Endothelial cell of umbilical vein (primary cell): ENCODE data around the gene CNNM2. TPM values are rescaled to one million over a fixed set of nuclear protein-coding genes. Genes with fewer than 3 reads are reported as not detected.

ENCODE experiments used
- BruUV-seq: library from RNA; stranded (reverse); fragments of 400-500 nt; replicated peaks from 2 replicates; lab custom pipeline; 2021; lab: Mats Ljungman, UMichigan
- CTCF ChIA-PET: fragments of 300-600, 350-600 bp; sonication (Branson Sonifier 250); formaldehyde crosslinking; loops from one replicate; lab custom pipeline; 2021; ENCODE audit warnings: antibody characterized with exemption, inconsistent platforms; lab: Charles Lee
- POLR2A ChIA-PET: fragments of 300-600, 350-600 bp; sonication (Branson Sonifier 250); formaldehyde crosslinking; loops from one replicate; lab custom pipeline; 2021; ENCODE audit warnings: antibody characterized with exemption, inconsistent platforms; lab: Charles Lee
- DNase-seq: peaks from one replicate; pipeline ENCODE4 v3.0.0-alpha.2; 2011; ENCODE audit warnings: low read depth, low spot score
- FAIRE-seq: peaks from 2 replicates; lab custom pipeline; 2011; peaks lifted over from hg19 to GRCh38; lab: Jason Lieb, UNC
- H2AFZ ChIP-seq: 2 replicates; pipeline ENCODE4 v1.6.0; 2012; ENCODE audit warnings: low read depth, low read length, control low read depth, inconsistent platforms
- H3K27ac ChIP-seq: 2 replicates; pipeline ENCODE4 v1.5.1; 2011; ENCODE audit warnings: low read depth, mild to moderate bottlenecking, control low read depth, low read length, moderate library complexity; ENCODE audit not compliant: insufficient read depth
- H3K27me3 ChIP-seq, 2 experiments: 2 replicates each; pipeline versions ENCODE4 v1.6.0 to v1.6.1; 2011; ENCODE audit warnings: low read length in 2 of 2, mixed read lengths in 1 of 2; ENCODE audit not compliant: control insufficient read depth in 2 of 2, insufficient read depth in 2 of 2
- H3K36me3 ChIP-seq, 2 experiments: 2 replicates in 1 of 2; 3 replicates in 1 of 2; pipeline ENCODE4 v1.5.1; 2011; ENCODE audit warnings: low read length in 2 of 2, mild to moderate bottlenecking in 1 of 2, moderate library complexity in 1 of 2; ENCODE audit not compliant: control insufficient read depth in 2 of 2, insufficient read depth in 2 of 2; ENCODE audit errors: extremely low read depth in 1 of 2
- H3K4me1 ChIP-seq: 3 replicates; pipeline ENCODE4 v1.5.1; 2011; ENCODE audit warnings: mild to moderate bottlenecking, low read length; ENCODE audit not compliant: control insufficient read depth, insufficient read depth; ENCODE audit errors: extremely low read depth
- H3K4me2 ChIP-seq: 2 replicates; pipeline ENCODE4 v1.6.1; 2011; ENCODE audit warnings: low read length, control low read depth, mixed read lengths; ENCODE audit not compliant: insufficient read depth
- H3K4me3 ChIP-seq, 3 experiments: fragments of 200-600 bp in 1 of 3; sonication (generic), shearing (Covaris generic) in 1 of 3; replicated peaks in 1 of 3; 2 replicates each; pipeline ENCODE4 v1.5.1; 2011 to 2016; ENCODE audit warnings: control low read depth in 3 of 3, low read length in 3 of 3, mild to moderate bottlenecking in 2 of 3, inconsistent platforms in 1 of 3, low read depth in 1 of 3, moderate library complexity in 1 of 3; ENCODE audit not compliant: insufficient read depth in 1 of 3
- H3K79me2 ChIP-seq: 2 replicates; pipeline ENCODE4 v1.6.0; 2012; ENCODE audit warnings: low read length, inconsistent platforms; ENCODE audit not compliant: control insufficient read depth, insufficient read depth
- H3K9ac ChIP-seq: replicated peaks from 2 replicates; pipeline ENCODE3; 2011; ENCODE audit warnings: low read length, control low read depth; ENCODE audit not compliant: insufficient read depth; ENCODE audit errors: extremely low read depth
- H3K9me1 ChIP-seq: replicated peaks from 3 replicates; pipeline ENCODE4 v1.6.0; 2011; ENCODE audit warnings: mild to moderate bottlenecking, low read length; ENCODE audit not compliant: control insufficient read depth, insufficient read depth; ENCODE audit errors: extremely low read depth
- H3K9me3 ChIP-seq: replicated peaks from 2 replicates; pipeline ENCODE4 v1.5.1; 2012; ENCODE audit warnings: low read length, inconsistent platforms; ENCODE audit not compliant: control insufficient read depth, insufficient read depth
- H4K20me1 ChIP-seq: replicated peaks from 2 replicates; pipeline ENCODE3; 2011; ENCODE audit warnings: mild to moderate bottlenecking, low read length; ENCODE audit not compliant: control insufficient read depth, insufficient read depth; ENCODE audit errors: extremely low read depth
- EZH2 ChIP-seq: IDR thresholded peaks from 2 replicates; pipeline ENCODE4 v1.6.1; 2012; ENCODE audit warnings: borderline replicate concordance, low read depth, mild to moderate bottlenecking, moderate library complexity, low read length, inconsistent platforms; ENCODE audit not compliant: severe bottlenecking
- FOS ChIP-seq: IDR thresholded peaks from 2 replicates; pipeline ENCODE4 v1.6.1; 2011; ENCODE audit warnings: mild to moderate bottlenecking, low read length, moderate library complexity, borderline replicate concordance; ENCODE audit not compliant: insufficient read depth
- GATA2 ChIP-seq: IDR thresholded peaks from 2 replicates; pipeline ENCODE4 v1.7.0; 2011; ENCODE audit warnings: low read depth, mild to moderate bottlenecking, moderate library complexity, mixed read lengths, low read length; ENCODE audit not compliant: insufficient read length, insufficient read depth
- JUN ChIP-seq: IDR thresholded peaks from 2 replicates; pipeline ENCODE4 v1.6.1; 2011; ENCODE audit warnings: borderline replicate concordance, low read depth; ENCODE audit not compliant: insufficient read length, insufficient read depth
- MAX ChIP-seq: IDR thresholded peaks from 2 replicates; pipeline ENCODE4 v1.6.1; 2011; ENCODE audit not compliant: insufficient read depth, insufficient read length
- MYC ChIP-seq: IDR thresholded peaks from one replicate; pipeline ENCODE4 v1.6.1; 2011; ENCODE audit warnings: mild to moderate bottlenecking, low read depth, low read length
- POLR2A ChIP-seq: IDR thresholded peaks from 2 replicates; pipeline ENCODE4 v1.6.1; 2012; ENCODE audit warnings: low read depth, mild to moderate bottlenecking, control low read depth, low read length
- POLR2AphosphoS5 ChIP-seq: IDR thresholded peaks from 2 replicates; pipeline ENCODE4 v1.6.1; 2012; ENCODE audit warnings: low read depth, mild to moderate bottlenecking, control low read depth, low read length, moderate library complexity; ENCODE audit not compliant: insufficient read depth
- dilution Hi-C: fragments of 300-500 bp; cut with MboI; formaldehyde crosslinking; loops from one replicate; pipeline ENCODE4 v1.15.0; 2019; ENCODE audit warnings: low sequenced_read_pairs; ENCODE audit not compliant: extremely low pct_ligation_motif_present
- intact Hi-C: fragments of 100-400 bp; cut with micrococcal nuclease; formaldehyde crosslinking; loops from one replicate; pipeline ENCODE4 v1.10.0; 2022
- polyA plus RNA-seq, 4 experiments: library from polyadenylated mRNA; depleted of rRNA in 3 of 4; stranded (reverse) in 3 of 4; unstranded in 1 of 4; fragments of >200 nt; gene quantifications; 2 replicates each; pipeline versions ENCODE4 v1.2.1 to v1.2.3, GENCODE V29; 2011 to 2012; ENCODE audit warnings: missing spikeins in 1 of 4
- total RNA-seq: library from RNA; stranded (reverse); gene quantifications from 2 replicates; pipeline ENCODE4 v1.2.3, GENCODE V29; 2021
- TF ChIP-seq, protein P1 (sequence below), 2 donors: IDR thresholded peaks; 1 replicate in 1 of 2; 2 replicates in 1 of 2; pipeline ENCODE4 v1.5.1; 2011; ENCODE audit warnings: low read length in 2 of 2, mild to moderate bottlenecking in 2 of 2, moderate library complexity in 2 of 2, control low read depth in 1 of 2, inconsistent platforms in 1 of 2, low read depth in 1 of 2; ENCODE audit not compliant: insufficient read depth in 1 of 2; ENCODE audit errors: extremely low read depth in 1 of 2

The CNNM2 gene
- total and polyA plus RNA-seq, 2 donors (not counting 3 experiments of a cell fraction or from before 2014, with no cell fraction given), result 1.9 to 3.0 TPM

DNA sequence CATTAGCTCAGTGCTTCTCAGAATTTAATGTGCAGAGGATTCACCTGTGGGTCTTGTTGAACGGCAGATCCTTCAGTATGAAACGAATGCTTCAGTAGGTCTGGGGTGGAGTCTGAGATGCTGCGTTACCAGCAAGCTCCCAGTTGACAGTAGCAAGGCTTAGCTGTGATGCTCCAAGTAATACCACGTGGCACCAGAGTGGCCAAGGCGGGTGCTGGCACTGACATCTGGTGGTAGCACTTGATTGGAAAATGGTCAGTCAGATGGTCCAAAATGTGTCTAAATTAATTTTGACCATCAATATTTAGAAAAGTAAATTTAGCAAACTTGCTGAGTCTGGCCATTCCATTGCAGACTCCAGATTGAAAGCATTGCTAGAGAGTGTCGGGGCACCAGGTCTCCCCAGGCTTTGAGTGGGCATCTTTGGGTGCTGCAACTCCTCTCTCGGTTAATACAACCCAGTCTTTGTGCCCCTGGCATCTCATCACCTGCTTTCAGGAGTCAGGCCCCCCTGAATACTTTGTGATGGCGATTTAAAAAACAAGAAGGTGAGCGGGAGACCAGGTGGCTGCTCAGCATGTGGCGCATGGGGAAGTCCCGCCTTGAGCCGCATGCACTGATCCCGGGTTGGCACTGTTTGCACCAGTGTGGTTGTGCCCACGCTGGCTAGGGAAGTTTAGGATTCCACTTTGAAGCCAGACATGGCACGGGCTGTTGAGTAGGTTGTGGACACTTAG, 144.9 kb downstream of the CNNM2 start:
- H3K79me2 ChIP-seq, result no peaks in the 10 kb centered on the region
- H3K9me3 ChIP-seq, result no peaks in the 10 kb centered on the region
- H3K27ac ChIP-seq, result no peak overlapping the region
- H3K4me3 ChIP-seq, result no peak overlapping the region
- H3K27me3 ChIP-seq, result no peaks in the 10 kb centered on the region
- intact Hi-C loops, result no loop called here
- no peaks in the 10 kb centered on the region for H3K4me1 ChIP-seq
- H3K9ac ChIP-seq, result no peak overlapping the region
- H2AFZ ChIP-seq, result no peak overlapping the region
- no TSS peak for BruUV-seq
- ChIA-PET CTCF (interaction anchor here (0.6 to 3.5 kb wide), 5 partner anchors 14 to 290 kb away, joined by 3 to 9 read pairs (median 8); partner anchors contain the start of gene CNNM2), POLR2A (no interaction called here)
- TF ChIP-seq POLR2AphosphoS5, result no peak
- TF ChIP-seq, protein P1, sequence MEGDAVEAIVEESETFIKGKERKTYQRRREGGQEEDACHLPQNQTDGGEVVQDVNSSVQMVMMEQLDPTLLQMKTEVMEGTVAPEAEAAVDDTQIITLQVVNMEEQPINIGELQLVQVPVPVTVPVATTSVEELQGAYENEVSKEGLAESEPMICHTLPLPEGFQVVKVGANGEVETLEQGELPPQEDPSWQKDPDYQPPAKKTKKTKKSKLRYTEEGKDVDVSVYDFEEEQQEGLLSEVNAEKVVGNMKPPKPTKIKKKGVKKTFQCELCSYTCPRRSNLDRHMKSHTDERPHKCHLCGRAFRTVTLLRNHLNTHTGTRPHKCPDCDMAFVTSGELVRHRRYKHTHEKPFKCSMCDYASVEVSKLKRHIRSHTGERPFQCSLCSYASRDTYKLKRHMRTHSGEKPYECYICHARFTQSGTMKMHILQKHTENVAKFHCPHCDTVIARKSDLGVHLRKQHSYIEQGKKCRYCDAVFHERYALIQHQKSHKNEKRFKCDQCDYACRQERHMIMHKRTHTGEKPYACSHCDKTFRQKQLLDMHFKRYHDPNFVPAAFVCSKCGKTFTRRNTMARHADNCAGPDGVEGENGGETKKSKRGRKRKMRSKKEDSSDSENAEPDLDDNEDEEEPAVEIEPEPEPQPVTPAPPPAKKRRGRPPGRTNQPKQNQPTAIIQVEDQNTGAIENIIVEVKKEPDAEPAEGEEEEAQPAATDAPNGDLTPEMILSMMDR (IDR thresholded peaks at IDR 0.05; ENCODE audit: extremely low read depth in 1 of 2, insufficient read depth in 1 of 2, low read depth in 1 of 2, low read length in 2 of 2), result peak in 1 of 2 donors; percentile 8
- no peaks in the 10 kb centered on the region for H3K9me1 ChIP-seq
- dilution Hi-C loops, result no loop called here
- H3K4me2 ChIP-seq, result no peak overlapping the region
- FAIRE-seq (no peak), DNase-seq (no peak)
- no peaks in the 10 kb centered on the region for H4K20me1 ChIP-seq
- no peaks in the 10 kb centered on the region for H3K36me3 ChIP-seq

- no TSS peak for BruUV-seq
- POLR2A ChIA-PET, result no interaction called here
- intact Hi-C loops, result no loop called here
Observed at GRCh38 chr10:103064956-103065355, 146.9 kb downstream of the CNNM2 start.

More at GRCh38 chr10:103064956-103065355, 146.9 kb downstream of the CNNM2 start:
- H4K20me1 ChIP-seq, result no peaks in the 10 kb centered on the region
- H3K79me2 ChIP-seq, result no peaks in the 10 kb centered on the region
- FAIRE-seq, result no peak
- H3K27ac ChIP-seq, result no peak overlapping the region
- no peak overlapping the region for H3K4me2 ChIP-seq
- no peak overlapping the region for H3K4me3 ChIP-seq
- H3K36me3 ChIP-seq, result no peaks in the 10 kb centered on the region
- H2AFZ ChIP-seq, result no peak overlapping the region
- CTCF ChIA-PET, result interaction anchor here (0.7 to 3.5 kb wide), 5 partner anchors 147 to 231 kb away, joined by 3 to 9 read pairs (median 8); partner anchors contain the start of gene CNNM2
- no peak for DNase-seq
- H3K4me1 ChIP-seq, result no peaks in the 10 kb centered on the region
- H3K9me3 ChIP-seq, result no peaks in the 10 kb centered on the region
- dilution Hi-C loops, result no loop called here
- H3K9ac ChIP-seq, result no peak overlapping the region
- TF ChIP-seq POLR2A (no peak), GATA2 (no peak), JUN (no peak), MAX (no peak), MYC (no peak), POLR2AphosphoS5 (no peak), FOS (no peak), EZH2 (no peak)
- TF ChIP-seq, protein P1 (IDR thresholded peaks at IDR 0.05; ENCODE audit: extremely low read depth in 1 of 2, insufficient read depth in 1 of 2, low read depth in 1 of 2, low read length in 2 of 2), result no peak
- no peaks in the 10 kb centered on the region for H3K27me3 ChIP-seq
- no peaks in the 10 kb centered on the region for H3K9me1 ChIP-seq
